Muscle of leg (tissue), 11 donors: ENCODE measurements around the gene PPP5C. TPM values are rescaled to one million over a fixed set of nuclear protein-coding genes. Genes with fewer than 3 reads are reported as not detected.
A peak's percentile ranks its signal among the peaks of the same experiment; 100 is the strongest.

ENCODE experiments used
- DNase-seq: peaks from one replicate; pipeline ENCODE4 v3.0.0; 2013
- H3K27ac ChIP-seq: one replicate; pipeline ENCODE4 v1.5.1; 2013; ENCODE audit warnings: mild to moderate bottlenecking, low read length, control low read depth
- H3K27me3 ChIP-seq: one replicate; pipeline ENCODE4 v1.6.1; 2013; ENCODE audit warnings: low read length; ENCODE audit not compliant: control insufficient read depth, insufficient read depth
- H3K36me3 ChIP-seq: one replicate; pipeline ENCODE4 v1.6.1; 2013; ENCODE audit warnings: low read length; ENCODE audit not compliant: control insufficient read depth, insufficient read depth
- H3K4me1 ChIP-seq: one replicate; pipeline ENCODE4 v1.6.1; 2013; ENCODE audit warnings: low read length; ENCODE audit not compliant: control insufficient read depth, insufficient read depth
- H3K4me3 ChIP-seq: one replicate; pipeline ENCODE4 v1.5.1; 2013; ENCODE audit warnings: low read length, control low read depth
- H3K9me3 ChIP-seq: replicated peaks from 2 replicates; pipeline ENCODE4 v1.6.1; 2013; ENCODE audit warnings: low read depth, low read length; ENCODE audit not compliant: control insufficient read depth
- WGBS: methylation state at CpG from one replicate; pipeline ENCODE4 v1.1.5; 2013; ENCODE audit warnings: missing lambda C conversion rate; ENCODE audit not compliant: insufficient coverage; 5-methylcytosine and 5-hydroxymethylcytosine counted together
- polyA plus RNA-seq, 8 donors: library from polyadenylated mRNA; unstranded; fragments of 120-200 nt; gene quantifications; one replicate each; pipeline versions ENCODE4 v1.2.1 to v1.2.3, GENCODE V29; 2013; ENCODE audit warnings: inconsistent platforms in 1 of 8, low replicate concordance in 1 of 8; ENCODE audit not compliant: insufficient read length in 8 of 8, insufficient read depth in 1 of 8
- total RNA-seq: library from RNA; stranded (reverse); fragments of 120-200 nt; gene quantifications from one replicate; pipeline ENCODE4 v1.2.4, GENCODE V29; 2013

Gene PPP5C
- total and polyA plus RNA-seq, 9 donors, result 42.6 to 71.7 (median 60.9) TPM

DNA sequence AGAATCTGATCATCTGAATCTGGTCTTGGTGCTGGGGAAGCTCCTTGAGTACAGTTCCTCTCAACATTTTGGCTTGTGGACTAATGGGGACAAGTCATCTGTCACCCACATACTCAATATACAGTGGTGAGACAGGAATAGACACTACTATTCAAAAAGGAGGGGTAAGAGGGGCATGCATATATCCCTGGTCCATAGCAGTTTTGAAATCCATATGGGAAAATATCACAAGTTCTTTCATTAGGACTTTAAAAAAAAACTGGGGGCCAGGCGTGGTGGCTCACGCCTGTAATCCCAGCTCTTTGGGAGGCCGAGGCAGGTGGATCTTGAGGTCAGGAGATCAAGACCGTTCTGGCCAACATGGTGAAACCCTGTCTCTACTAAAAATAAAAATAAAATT, 20.3 kb upstream of the PPP5C start:
- no peak for DNase-seq
- Histone ChIP-seq H3K36me3 (peaks cover 91% of the 10 kb centered on the region), H3K4me1 (no peaks in the 10 kb centered on the region), H3K27me3 (no peaks in the 10 kb centered on the region), H3K9me3 (peaks cover 17% of the 10 kb centered on the region), H3K4me3 (no peak overlapping the region), H3K27ac (no peak overlapping the region)
- no CpG with 5 or more reads among the region's 4 CpGs for WGBS

DNA sequence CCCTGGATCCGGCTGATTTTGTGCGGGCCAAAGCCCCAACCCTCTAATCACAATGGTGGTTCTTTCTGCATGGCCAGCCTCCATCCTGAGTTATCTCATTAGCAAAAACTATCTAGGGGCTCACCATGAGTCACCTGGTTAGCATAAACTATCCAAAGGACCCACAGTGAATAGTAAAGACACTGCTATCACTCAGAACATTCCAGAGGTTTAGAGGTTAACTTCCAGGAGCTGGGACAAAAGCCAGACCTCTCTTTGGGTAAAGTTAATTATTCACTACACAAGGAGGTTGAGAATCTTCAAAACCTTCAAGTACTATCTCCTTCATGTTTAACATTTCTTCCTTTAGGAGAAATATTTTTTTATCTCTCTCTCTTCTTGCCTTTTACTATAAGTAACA, 18.8 kb upstream of the PPP5C start:
- peaks cover 17% of the 10 kb centered on the region for H3K9me3 ChIP-seq
- WGBS, result 100% methylated on average over 2 of the region's 2 CpGs
- no peak overlapping the region for H3K4me3 ChIP-seq
- no peak overlapping the region for H3K27ac ChIP-seq
- H3K4me1 ChIP-seq, result no peaks in the 10 kb centered on the region
- H3K36me3 ChIP-seq, result peaks cover 92% of the 10 kb centered on the region
- DNase-seq, result no peak
- H3K27me3 ChIP-seq, result no peaks in the 10 kb centered on the region

DNA sequence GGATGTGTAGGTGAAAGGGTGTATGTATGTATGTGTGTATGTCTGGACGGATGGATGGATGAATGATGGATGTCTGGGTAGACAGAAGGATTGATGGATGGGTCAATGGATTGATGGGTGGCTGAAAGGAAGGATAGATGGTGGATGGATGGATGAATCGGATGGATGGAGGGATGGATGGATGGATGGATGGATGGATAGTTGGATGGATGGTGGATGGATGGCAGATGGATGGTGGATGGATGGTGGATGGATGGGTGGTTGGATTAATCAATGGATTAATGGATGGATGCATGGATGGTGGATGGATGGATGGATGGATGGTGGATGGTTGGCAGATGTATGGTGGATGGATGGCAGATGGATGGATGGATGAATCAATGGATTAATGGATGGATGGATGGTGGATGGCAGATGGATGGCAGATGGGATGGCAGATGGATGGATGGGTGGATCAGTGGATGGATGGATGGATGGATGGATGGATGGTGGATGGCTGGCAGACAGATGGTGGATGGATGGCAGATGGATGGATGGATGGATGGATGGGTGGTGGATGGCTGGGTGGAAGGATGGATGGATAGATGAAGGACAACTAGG, 16.5 kb upstream of the PPP5C start:
- Histone ChIP-seq H3K4me1 (no peaks in the 10 kb centered on the region), H3K27me3 (no peaks in the 10 kb centered on the region), H3K9me3 (peaks cover 17% of the 10 kb centered on the region), H3K36me3 (peaks cover 86% of the 10 kb centered on the region), H3K27ac (no peak overlapping the region), H3K4me3 (no peak overlapping the region)
- 89% methylated on average over 2 of the region's 2 CpGs for WGBS
- no peak for DNase-seq

DNA sequence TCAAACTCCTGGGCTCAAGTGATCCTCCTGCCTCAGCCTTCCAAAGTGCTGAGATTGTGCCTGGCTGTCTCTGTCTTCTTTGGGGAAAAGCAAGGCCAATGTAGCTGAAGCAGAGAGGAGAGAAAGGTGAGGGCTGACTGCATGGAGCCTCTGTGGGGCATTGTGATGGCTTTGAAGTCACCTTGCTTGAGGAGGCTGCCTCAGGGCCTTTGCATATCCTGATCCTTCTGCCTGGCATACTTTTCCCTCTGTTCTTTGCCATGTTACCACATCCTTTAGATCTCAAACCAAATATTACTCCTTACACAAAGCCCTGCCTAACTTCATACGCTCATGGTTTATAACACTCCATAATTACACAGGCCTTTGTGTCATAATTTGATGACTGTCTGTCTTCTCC, 9.4 kb upstream of the PPP5C start:
- peaks cover 80% of the 10 kb centered on the region for H3K36me3 ChIP-seq
- no peak for DNase-seq
- H3K27me3 ChIP-seq, result no peaks in the 10 kb centered on the region
- H3K4me1 ChIP-seq, result no peaks in the 10 kb centered on the region
- H3K4me3 ChIP-seq, result no peak overlapping the region
- no peak overlapping the region for H3K27ac ChIP-seq
- WGBS, result no CpG with 5 or more reads among the region's 1 CpG
- H3K9me3 ChIP-seq, result no peaks in the 10 kb centered on the region

DNA sequence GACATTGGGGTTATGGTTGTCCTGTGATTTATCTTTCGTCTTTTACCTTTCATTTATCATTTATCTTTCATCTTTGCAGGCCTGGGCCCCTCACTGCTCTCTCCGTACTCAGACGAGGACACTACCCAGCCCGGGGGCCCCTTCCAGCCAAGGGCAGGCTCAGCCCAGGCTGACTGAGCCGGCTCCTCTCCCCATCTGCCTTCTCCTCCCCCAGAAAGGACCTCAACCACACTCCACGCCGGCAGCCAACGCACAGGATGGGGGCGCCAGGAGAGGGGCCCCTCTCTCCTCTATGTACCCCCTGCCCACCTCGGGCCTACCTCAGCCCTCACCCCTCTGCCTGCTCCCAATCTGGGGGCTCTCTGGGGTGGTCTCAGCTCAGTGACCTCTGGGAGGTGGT, 7.4 kb upstream of the PPP5C start:
- no peaks in the 10 kb centered on the region for H3K9me3 ChIP-seq
- no peak overlapping the region for H3K27ac ChIP-seq
- 50% methylated on average over 8 of the region's 10 CpGs for WGBS
- DNase-seq, result no peak
- H3K36me3 ChIP-seq, result peaks cover 74% of the 10 kb centered on the region
- H3K4me3 ChIP-seq, result no peak overlapping the region
- H3K4me1 ChIP-seq, result no peaks in the 10 kb centered on the region
- no peaks in the 10 kb centered on the region for H3K27me3 ChIP-seq

DNA sequence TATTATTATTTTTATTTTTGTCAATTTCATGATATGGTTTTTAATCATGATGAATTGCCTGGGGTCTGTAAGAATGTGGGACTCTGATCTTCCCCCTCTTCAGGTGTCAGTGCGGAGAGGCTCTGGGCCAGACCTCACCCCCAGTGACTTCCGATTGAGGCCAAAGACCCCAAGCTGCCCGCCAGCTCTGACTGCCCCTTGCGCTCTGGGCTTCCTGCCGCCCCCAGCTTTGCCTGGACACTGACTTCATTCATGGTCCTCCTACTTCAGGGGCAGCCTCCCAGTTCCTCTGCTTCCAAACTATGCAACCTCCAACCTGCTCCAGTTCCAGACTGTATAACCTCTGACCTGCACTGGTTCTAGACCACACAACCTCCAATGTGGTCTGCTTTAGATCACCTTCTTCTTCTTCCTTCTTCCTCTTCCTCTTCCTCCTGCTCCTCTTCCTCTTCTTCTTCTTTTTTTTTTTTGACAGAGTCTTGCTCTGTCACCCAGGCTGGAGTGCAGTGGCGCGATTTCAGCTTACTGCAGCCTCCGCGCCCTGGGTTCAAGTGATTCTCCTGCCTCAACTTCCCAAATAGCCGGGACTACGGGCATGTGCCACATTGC, 6.7 kb upstream of the PPP5C start:
- H3K4me1 ChIP-seq, result no peaks in the 10 kb centered on the region
- no peaks in the 10 kb centered on the region for H3K9me3 ChIP-seq
- H3K27me3 ChIP-seq, result no peaks in the 10 kb centered on the region
- WGBS, result 96% methylated on average over 4 of the region's 11 CpGs
- H3K36me3 ChIP-seq, result peaks cover 68% of the 10 kb centered on the region
- no peak for DNase-seq
- H3K4me3 ChIP-seq, result no peak overlapping the region
- no peak overlapping the region for H3K27ac ChIP-seq

DNA sequence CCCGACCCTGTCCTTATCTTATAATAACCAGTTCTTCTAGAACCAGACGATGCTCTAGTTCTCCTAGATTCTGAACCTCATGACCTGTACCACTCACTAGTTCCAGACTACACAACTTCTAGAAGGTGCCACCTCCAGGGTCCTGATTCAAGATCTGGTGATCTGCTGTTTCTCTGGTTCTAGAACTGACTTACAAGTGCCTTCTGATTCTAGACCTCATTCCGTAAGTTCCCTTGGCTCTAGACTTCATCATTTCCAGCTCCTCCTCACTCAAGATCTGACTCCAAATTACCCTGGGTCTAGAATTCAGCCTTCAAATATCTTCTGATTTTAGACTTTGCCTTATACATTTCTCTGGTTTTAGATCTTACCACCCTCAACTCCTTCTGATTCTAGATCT, 5.0 kb upstream of the PPP5C start:
- DNase-seq, result no peak
- Histone ChIP-seq H3K27ac (no peak overlapping the region), H3K9me3 (no peaks in the 10 kb centered on the region), H3K36me3 (peaks cover 52% of the 10 kb centered on the region), H3K27me3 (no peaks in the 10 kb centered on the region), H3K4me3 (no peak overlapping the region), H3K4me1 (peaks cover 4% of the 10 kb centered on the region)
- WGBS, result 89% methylated on average over 3 of the region's 3 CpGs

DNA sequence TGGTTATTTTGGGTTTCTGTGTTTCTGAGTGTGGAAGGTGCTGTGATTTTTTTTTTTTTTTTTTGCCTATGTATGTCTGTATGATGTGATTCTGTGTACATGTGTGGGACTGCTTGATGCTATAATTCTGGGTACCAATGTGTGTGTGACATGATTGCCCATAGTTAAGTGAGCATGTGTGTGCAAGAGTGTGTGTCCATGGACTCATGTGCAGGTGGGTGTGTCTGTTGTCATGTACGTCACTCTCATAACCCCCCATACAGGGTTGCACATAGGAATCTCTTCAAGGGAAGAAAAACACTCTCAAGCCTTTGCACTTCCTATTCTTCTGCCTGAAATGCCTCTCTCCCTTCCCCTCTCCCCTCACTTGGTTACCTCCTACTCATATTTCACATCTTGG, 2.5 kb upstream of the PPP5C start:
- Histone ChIP-seq H3K4me1 (peaks cover 20% of the 10 kb centered on the region), H3K36me3 (peaks cover 30% of the 10 kb centered on the region), H3K9me3 (no peaks in the 10 kb centered on the region), H3K4me3 (no peak overlapping the region), H3K27ac (no peak overlapping the region), H3K27me3 (no peaks in the 10 kb centered on the region)
- no peak for DNase-seq
- WGBS, result no CpG with 5 or more reads among the region's 1 CpG

DNA sequence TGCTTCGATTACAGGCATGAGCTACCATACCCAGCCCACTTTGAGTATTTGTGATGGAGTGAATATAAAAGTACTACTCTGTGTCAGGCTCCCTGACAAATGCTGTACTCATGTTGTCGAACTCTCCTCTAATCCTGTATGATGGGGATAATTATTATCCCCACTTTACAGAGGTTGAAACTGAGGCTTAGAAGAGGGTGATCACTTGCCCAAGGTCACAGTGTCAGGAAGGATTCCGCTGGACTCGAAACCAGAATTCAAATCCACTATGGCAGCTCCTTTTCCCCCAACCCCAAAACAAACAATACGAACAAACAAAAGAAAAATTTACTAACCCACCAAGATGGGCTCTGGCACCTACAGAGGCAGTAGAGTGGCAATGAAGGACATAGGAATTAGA, 1.7 kb upstream of the PPP5C start:
- H3K27ac ChIP-seq, result no peak overlapping the region
- no CpG with 5 or more reads among the region's 5 CpGs for WGBS
- peaks cover 28% of the 10 kb centered on the region for H3K4me1 ChIP-seq
- H3K27me3 ChIP-seq, result no peaks in the 10 kb centered on the region
- DNase-seq, result no peak
- no peak overlapping the region for H3K4me3 ChIP-seq
- peaks cover 24% of the 10 kb centered on the region for H3K36me3 ChIP-seq
- no peaks in the 10 kb centered on the region for H3K9me3 ChIP-seq

DNA sequence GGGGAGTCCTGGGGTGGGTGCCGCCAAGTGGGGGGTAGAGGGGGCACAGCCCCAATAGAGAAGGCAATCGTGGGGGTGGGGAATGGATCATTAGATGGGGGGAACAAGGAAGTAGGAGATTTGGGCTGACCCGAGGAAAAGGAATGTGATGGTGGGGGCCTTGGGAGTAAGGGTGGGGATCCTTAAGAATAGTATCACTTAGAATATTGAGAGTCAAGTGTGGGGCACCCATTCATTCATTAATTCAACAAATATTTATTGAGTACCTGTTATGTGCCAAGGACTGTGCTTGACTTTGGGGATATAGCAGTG, 641 bp downstream of the PPP5C start:
- peak overlapping the region; percentile 100 for H3K4me3 ChIP-seq
- H3K4me1 ChIP-seq, result peaks cover 49% of the 10 kb centered on the region
- DNase-seq, result no peak
- no peaks in the 10 kb centered on the region for H3K27me3 ChIP-seq
- H3K27ac ChIP-seq, result peak overlapping the region; percentile 87
- H3K36me3 ChIP-seq, result peaks cover 14% of the 10 kb centered on the region
- 0% methylated on average over 1 of the region's 3 CpGs for WGBS
- no peaks in the 10 kb centered on the region for H3K9me3 ChIP-seq

DNA sequence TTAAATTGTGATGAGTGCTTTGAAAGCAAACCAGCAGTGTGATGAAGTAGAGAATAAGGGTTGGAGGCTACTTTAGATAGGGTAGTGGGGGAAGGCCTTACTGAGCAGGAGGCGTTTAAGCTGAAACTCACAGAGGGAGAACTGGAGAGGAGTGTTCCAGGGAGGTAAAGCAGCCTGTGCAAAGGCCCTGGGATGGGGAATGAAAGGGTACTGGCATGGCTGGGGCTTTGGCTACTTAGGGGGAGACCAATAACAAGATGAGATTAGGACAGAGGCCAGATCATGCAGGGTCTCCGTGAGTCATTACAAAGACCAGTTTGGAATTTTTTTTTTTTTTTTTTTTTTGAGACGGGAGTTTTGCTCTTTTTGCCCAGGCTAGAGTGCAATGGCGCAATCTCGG, 1.1 kb downstream of the PPP5C start:
- DNase-seq, result no peak
- peaks cover 9% of the 10 kb centered on the region for H3K36me3 ChIP-seq
- H3K27me3 ChIP-seq, result no peaks in the 10 kb centered on the region
- no peaks in the 10 kb centered on the region for H3K9me3 ChIP-seq
- H3K4me1 ChIP-seq, result peaks cover 52% of the 10 kb centered on the region
- no peak overlapping the region for H3K27ac ChIP-seq
- 70% methylated on average over 1 of the region's 5 CpGs for WGBS
- H3K4me3 ChIP-seq, result no peak overlapping the region
